Measurements from ENCODE around the gene CCDC191.

DNA sequence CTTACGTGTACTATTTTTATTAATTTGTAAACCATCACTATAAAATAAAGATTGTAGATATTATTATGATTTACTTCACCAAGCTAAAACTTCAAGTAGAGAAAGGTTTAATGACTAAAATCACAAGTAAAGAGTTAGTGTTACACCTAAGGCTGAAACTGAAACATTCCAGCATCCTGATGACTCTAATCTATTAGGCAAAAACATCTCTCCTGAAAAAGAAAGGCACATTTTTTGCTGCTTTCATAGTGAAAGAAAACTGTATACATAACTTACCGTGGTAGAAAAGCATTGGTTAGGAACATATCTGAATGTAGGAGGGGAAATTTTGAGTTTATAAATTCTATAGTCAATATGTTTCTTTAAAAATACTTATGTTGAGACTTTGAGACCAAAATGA, 35.4 kb downstream of the CCDC191 start:
- TF ChIP-seq, protein P1, sequence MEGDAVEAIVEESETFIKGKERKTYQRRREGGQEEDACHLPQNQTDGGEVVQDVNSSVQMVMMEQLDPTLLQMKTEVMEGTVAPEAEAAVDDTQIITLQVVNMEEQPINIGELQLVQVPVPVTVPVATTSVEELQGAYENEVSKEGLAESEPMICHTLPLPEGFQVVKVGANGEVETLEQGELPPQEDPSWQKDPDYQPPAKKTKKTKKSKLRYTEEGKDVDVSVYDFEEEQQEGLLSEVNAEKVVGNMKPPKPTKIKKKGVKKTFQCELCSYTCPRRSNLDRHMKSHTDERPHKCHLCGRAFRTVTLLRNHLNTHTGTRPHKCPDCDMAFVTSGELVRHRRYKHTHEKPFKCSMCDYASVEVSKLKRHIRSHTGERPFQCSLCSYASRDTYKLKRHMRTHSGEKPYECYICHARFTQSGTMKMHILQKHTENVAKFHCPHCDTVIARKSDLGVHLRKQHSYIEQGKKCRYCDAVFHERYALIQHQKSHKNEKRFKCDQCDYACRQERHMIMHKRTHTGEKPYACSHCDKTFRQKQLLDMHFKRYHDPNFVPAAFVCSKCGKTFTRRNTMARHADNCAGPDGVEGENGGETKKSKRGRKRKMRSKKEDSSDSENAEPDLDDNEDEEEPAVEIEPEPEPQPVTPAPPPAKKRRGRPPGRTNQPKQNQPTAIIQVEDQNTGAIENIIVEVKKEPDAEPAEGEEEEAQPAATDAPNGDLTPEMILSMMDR (conservative IDR thresholded peaks at IDR 0.05; ENCODE audit: low read length): no peak
- no peak for TF ChIP-seq EZH2phosphoT487 (IDR thresholded peaks at IDR 0.05; ENCODE audit: borderline replicate concordance, low read depth, low read length)

Measured in OCI-LY7 (cell line).